A673 (cell line): Measurements from ENCODE around the gene MSH3. TPM values are rescaled to one million over a fixed set of nuclear protein-coding genes. Genes with fewer than 3 reads are reported as not detected.

Source experiments
- BruUV-seq: library from RNA; stranded (reverse); fragments of 400-500 nt; replicated peaks from 2 replicates; lab custom pipeline; 2021; lab: Mats Ljungman, UMichigan
- CTCF ChIA-PET: fragments of 300-600 bp; sonication (Branson Sonifier 250); formaldehyde crosslinking; loops from one replicate; lab custom pipeline; 2022; ENCODE audit warnings: antibody characterized with exemption; lab: Charles Lee
- POLR2A ChIA-PET: fragments of 300-600 bp; sonication (Branson Sonifier 250); formaldehyde crosslinking; loops from one replicate; lab custom pipeline; 2022; ENCODE audit warnings: antibody characterized with exemption; ENCODE audit not compliant: low non-redundant PET; lab: Charles Lee
- DNase-seq: peaks from one replicate; pipeline ENCODE4 v3.0.0-alpha.2; 2015; ENCODE audit warnings: low spot score
- H3K27ac ChIP-seq: fragments of 200-600 bp; sonication (generic); 2 replicates; pipeline ENCODE4 v1.5.1; 2016; ENCODE audit warnings: mixed run types, low read depth, mild to moderate bottlenecking, mixed read lengths, antibody characterized with exemption, low read length; ENCODE audit not compliant: poor library complexity, severe bottlenecking
- H3K27me3 ChIP-seq: fragments of 200-600 bp; sonication (generic); replicated peaks from 2 replicates; pipeline ENCODE4 v1.6.1; 2017; ENCODE audit warnings: mixed run types, low read depth, mild to moderate bottlenecking, mixed read lengths, antibody characterized with exemption, low read length; ENCODE audit not compliant: insufficient read depth, poor library complexity
- H3K36me3 ChIP-seq: fragments of 200-600 bp; sonication (generic); 2 replicates; pipeline ENCODE4 v1.6.1; 2016; ENCODE audit warnings: mixed run types, mild to moderate bottlenecking, mixed read lengths, antibody characterized with exemption, low read length; ENCODE audit not compliant: insufficient read depth, poor library complexity, severe bottlenecking
- H3K4me1 ChIP-seq: fragments of 200-600 bp; sonication (generic); 2 replicates; pipeline ENCODE4 v1.6.1; 2017; ENCODE audit warnings: mixed run types, mild to moderate bottlenecking, mixed read lengths, antibody characterized with exemption, low read length; ENCODE audit not compliant: insufficient read depth, poor library complexity, severe bottlenecking
- H3K4me3 ChIP-seq: fragments of 200-600 bp; sonication (generic); 2 replicates; pipeline ENCODE4 v1.5.1; 2016; ENCODE audit warnings: low read depth, mixed run types, mild to moderate bottlenecking, mixed read lengths, low read length; ENCODE audit not compliant: poor library complexity, severe bottlenecking
- H3K9me3 ChIP-seq: fragments of 200-600 bp; sonication (generic); 2 replicates; pipeline ENCODE4 v1.6.1; 2016; ENCODE audit warnings: mixed run types, low read depth, mild to moderate bottlenecking, mixed read lengths, antibody characterized with exemption, low read length; ENCODE audit not compliant: poor library complexity, severe bottlenecking
- EZH2 ChIP-seq: fragments of 200-600 bp; sonication (generic); IDR thresholded peaks from 2 replicates; pipeline ENCODE4 v1.6.1; 2017; ENCODE audit warnings: borderline replicate concordance, low read depth, mild to moderate bottlenecking, mixed read lengths, antibody characterized with exemption, low read length; ENCODE audit not compliant: poor library complexity, severe bottlenecking
- intact Hi-C: fragments of 100-400 bp; cut with micrococcal nuclease; formaldehyde crosslinking; loops from one replicate; pipeline ENCODE4 v1.10.0; 2022; ENCODE audit not compliant: unreplicated experiment
- total RNA-seq: library from RNA; stranded (reverse); gene quantifications from 2 replicates; pipeline ENCODE4 v1.2.3, GENCODE V29; 2021
- TF ChIP-seq, protein P1 (sequence below): fragments of 300-800, 200-600 bp; sonication (generic); conservative IDR thresholded peaks from 2 replicates; pipeline ENCODE4 v1.5.1; 2017; ENCODE audit warnings: low read depth, mild to moderate bottlenecking, antibody characterized with exemption, low read length, moderate library complexity, mixed read lengths

MSH3 gene
- total RNA-seq, 1 experiment from 2014 or later: 16.2 TPM

DNA sequence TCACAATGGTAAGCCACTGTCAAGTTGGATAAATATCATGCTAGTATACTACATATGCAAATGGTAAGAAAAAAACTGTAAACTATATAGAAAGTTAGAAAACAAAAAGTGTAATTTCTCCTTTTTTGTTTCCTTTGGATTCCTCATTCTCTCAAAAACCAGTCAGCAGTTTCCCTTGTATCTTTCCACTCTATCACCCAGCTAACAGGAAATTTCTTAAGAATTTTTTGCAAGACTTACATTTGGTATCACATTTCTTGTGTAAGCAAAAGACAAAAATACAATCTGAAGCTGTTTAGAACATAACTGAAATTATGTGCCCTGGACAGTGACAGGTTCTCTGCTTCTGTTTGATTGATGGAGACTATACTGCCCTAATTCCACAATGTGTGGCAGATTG is 25.2 kb upstream of the MSH3 start:
- Histone ChIP-seq H3K27me3 (no peaks in the 10 kb centered on the region), H3K4me3 (no peak overlapping the region), H3K36me3 (peaks cover 21% of the 10 kb centered on the region), H3K27ac (no peak overlapping the region), H3K4me1 (no peaks in the 10 kb centered on the region), H3K9me3 (no peaks in the 10 kb centered on the region)
- ChIA-PET CTCF (no interaction called here), POLR2A (no interaction called here)
- TF ChIP-seq EZH2: no peak
- TF ChIP-seq, protein P1, sequence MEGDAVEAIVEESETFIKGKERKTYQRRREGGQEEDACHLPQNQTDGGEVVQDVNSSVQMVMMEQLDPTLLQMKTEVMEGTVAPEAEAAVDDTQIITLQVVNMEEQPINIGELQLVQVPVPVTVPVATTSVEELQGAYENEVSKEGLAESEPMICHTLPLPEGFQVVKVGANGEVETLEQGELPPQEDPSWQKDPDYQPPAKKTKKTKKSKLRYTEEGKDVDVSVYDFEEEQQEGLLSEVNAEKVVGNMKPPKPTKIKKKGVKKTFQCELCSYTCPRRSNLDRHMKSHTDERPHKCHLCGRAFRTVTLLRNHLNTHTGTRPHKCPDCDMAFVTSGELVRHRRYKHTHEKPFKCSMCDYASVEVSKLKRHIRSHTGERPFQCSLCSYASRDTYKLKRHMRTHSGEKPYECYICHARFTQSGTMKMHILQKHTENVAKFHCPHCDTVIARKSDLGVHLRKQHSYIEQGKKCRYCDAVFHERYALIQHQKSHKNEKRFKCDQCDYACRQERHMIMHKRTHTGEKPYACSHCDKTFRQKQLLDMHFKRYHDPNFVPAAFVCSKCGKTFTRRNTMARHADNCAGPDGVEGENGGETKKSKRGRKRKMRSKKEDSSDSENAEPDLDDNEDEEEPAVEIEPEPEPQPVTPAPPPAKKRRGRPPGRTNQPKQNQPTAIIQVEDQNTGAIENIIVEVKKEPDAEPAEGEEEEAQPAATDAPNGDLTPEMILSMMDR: no peak
- intact Hi-C loops: no loop called here
- BruUV-seq: no TSS peak
- no peak for DNase-seq

DNA sequence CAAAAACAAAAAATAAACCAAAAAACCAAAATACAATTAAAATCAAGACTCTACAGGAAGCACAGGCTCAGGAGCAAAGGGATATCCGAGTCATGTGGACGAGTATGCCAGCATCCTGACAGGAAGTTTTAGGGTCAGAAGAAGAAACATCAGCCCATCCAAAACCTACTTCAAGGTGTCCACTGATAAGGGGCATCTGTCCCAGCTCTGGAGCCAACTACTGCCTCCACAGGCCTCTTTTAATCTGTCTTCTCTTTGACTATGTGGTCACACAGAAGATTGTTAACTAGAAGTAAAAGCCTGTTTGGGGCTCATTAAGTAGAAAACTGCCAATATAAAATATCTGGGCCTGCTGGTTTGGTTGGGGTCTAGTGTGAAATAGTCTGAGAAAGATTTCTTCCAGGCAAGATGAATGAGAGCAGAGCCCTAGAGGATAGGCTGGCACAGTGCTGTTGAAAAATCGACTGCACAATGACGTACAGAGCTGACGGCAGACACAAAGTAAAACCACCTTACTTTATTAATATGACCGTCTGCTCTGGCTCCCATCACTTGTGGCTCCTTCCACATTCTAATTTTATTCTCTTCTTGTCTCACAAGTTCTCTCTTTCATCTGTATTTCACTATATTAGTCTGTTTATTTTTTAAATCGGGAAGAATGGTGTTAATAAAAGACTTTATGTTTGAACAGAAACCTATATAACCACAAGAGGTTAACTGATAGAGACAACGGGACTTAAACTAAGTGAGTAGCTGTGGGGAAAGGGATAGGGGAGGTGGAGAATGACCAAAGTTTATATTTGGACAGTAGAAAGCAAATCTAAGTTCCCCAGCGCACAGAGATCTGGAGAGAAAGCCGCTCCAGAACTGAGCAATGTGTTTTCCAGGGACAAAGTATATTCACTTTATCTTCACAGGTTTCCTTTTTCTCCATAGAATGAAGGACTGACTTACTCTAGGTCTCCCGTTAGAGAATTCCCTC is 22.9 kb upstream of the MSH3 start:
- Histone ChIP-seq H3K9me3 (no peaks in the 10 kb centered on the region), H3K4me1 (no peaks in the 10 kb centered on the region), H3K4me3 (no peak overlapping the region), H3K27ac (no peak overlapping the region), H3K36me3 (peaks cover 29% of the 10 kb centered on the region), H3K27me3 (no peaks in the 10 kb centered on the region)
- DNase-seq: no peak
- intact Hi-C loops: no loop called here
- no TSS peak for BruUV-seq
- ChIA-PET CTCF (no interaction called here), POLR2A (no interaction called here)
- no peak for TF ChIP-seq EZH2
- TF ChIP-seq, protein P1: no peak

DNA sequence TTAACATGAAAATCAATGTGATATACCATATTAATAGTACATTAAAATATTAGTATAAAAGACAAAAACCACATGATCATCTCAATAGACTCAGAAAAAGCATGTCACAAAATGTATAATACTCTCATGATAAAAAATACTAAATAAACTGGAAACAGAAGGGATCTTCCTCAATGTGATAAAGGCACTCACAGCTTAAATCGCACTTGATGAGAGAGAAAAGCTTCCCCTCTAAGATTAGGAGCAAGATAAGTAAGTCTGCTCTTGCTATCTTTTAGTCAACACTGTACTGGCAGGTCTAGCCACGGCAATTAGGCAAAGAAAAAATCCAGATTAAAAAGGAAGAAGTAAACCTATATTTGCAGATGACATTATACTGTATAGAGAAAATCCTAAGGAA is 21.8 kb upstream of the MSH3 start:
- POLR2A ChIA-PET: no interaction called here

More for the DNA sequence above, 21.8 kb upstream of the MSH3 start:
- CTCF ChIA-PET: no interaction called here
- DNase-seq: no peak
- Histone ChIP-seq H3K27me3 (no peaks in the 10 kb centered on the region), H3K36me3 (peaks cover 30% of the 10 kb centered on the region), H3K4me1 (no peaks in the 10 kb centered on the region), H3K27ac (no peak overlapping the region), H3K4me3 (no peak overlapping the region), H3K9me3 (no peaks in the 10 kb centered on the region)
- intact Hi-C loops: no loop called here
- no TSS peak for BruUV-seq
- TF ChIP-seq, protein P1: no peak
- no peak for TF ChIP-seq EZH2
